Fibroblast of mammary gland (primary cell): Measurements from ENCODE around the gene UTP4.

Source experiments
- DNase-seq: peaks from one replicate; pipeline ENCODE4 v3.0.0-alpha.2; 2010; ENCODE audit warnings: low read depth
- H3K4me3 ChIP-seq: 2 replicates; pipeline ENCODE4 v1.5.1; 2011; ENCODE audit warnings: low read depth, mild to moderate bottlenecking, low read length, moderate library complexity; ENCODE audit not compliant: control insufficient read depth
- CTCF ChIP-seq: conservative IDR thresholded peaks from 2 replicates; pipeline ENCODE4 v1.5.1; 2011; ENCODE audit warnings: low read depth, low read length, inconsistent platforms; ENCODE audit not compliant: control insufficient read depth, insufficient read depth

Gene UTP4

GRCh38 chr16:69166221-69166833 is 33.9 kb downstream of the UTP4 start:
- DNase-seq = peak; percentile 80
- no peak for TF ChIP-seq CTCF
- no peak overlapping the region for H3K4me3 ChIP-seq

- no peak for DNase-seq
- no peak for TF ChIP-seq CTCF
- H3K4me3 ChIP-seq = no peak overlapping the region
Observed at GRCh38 chr16:69166946-69167930, 34.8 kb downstream of the UTP4 start.

- TF ChIP-seq CTCF = no peak
- H3K4me3 ChIP-seq = no peak overlapping the region
- no peak for DNase-seq
Observed at GRCh38 chr16:69169051-69169450, 36.6 kb downstream of the UTP4 start.

- no peak for TF ChIP-seq CTCF
- no peak overlapping the region for H3K4me3 ChIP-seq
- DNase-seq = no peak
Observed at GRCh38 chr16:69169607-69170352, 37.3 kb downstream of the UTP4 start.

- H3K4me3 ChIP-seq = no peak overlapping the region
- TF ChIP-seq CTCF = no peak
- DNase-seq = no peak
Observed at GRCh38 chr16:69171325-69172084, 39.1 kb downstream of the UTP4 start.

GRCh38 chr16:69176033-69176800 is 43.8 kb downstream of the UTP4 start:
- no peak for TF ChIP-seq CTCF
- peak; percentile 74 for DNase-seq
- H3K4me3 ChIP-seq = no peak overlapping the region
